ENCODE data around the gene RLN3. TPM values are rescaled to one million over a fixed set of nuclear protein-coding genes. Genes with fewer than 3 reads are reported as not detected.
"Not testable (repeated sequence)": the region's sequence is repeated elsewhere in the genome, so short reads cannot be mapped to it uniquely, and the experiment has no call there.

The RLN3 gene
- total and polyA plus RNA-seq, 2 experiments from 2014 or later = not detected

DNA sequence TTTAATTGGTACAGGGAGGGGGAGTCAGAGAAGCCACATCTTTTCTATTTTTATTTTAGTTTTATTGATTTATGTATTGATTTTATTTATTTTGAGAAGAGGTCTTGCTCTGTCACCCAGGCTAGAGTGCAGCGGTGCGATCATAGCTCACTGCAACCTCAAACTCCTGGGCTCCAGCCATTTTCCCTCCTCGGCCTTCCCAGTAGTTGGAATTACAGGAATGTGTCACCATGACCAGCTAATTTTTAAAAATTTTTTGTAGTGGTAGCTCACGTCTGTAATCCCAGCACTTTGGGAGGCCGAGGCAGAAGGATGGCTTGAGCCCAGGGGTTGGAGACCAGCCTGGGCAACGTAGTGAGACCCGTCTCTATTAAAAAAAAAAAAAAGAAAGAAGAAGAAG lies 7.8 kb downstream of the RLN3 start:
- 21 to 28% methylated on average over 6 to 7 of the region's 7 CpGs for WGBS, 2 experiments (ENCODE audit: low coverage in 1 of 2, low lambda C conversion rate in 2 of 2, missing lambda C conversion rate in 2 of 2)
- Histone ChIP-seq H2AFZ (no peak overlapping the region), H3K79me2 (ENCODE audit: insufficient read depth) (no peaks in the 10 kb centered on the region), H3K4me1 (ENCODE audit: insufficient read depth) (peaks cover 8% of the 10 kb centered on the region; the same call in 1 of the 2 replicates), H3K4me3 (no peak overlapping the region), H3K27me3 (replicated peaks; ENCODE audit: insufficient read depth) (no peaks in the 10 kb centered on the region), H4K20me1 (ENCODE audit: insufficient read depth) (no peaks in the 10 kb centered on the region), H3K4me2 (ENCODE audit: unreplicated experiment) (no peak overlapping the region), H3K9ac (no peak overlapping the region), H3K36me3 (ENCODE audit: low read depth) (no peaks in the 10 kb centered on the region), H3K27ac (peak overlapping the region; percentile 5; the same call in 1 of the 2 replicates), H3K9me3 (ENCODE audit: low read depth) (no peaks in the 10 kb centered on the region), H3K9me2 (ENCODE audit: insufficient read depth) (no peaks in the 10 kb centered on the region), H3F3A (ENCODE audit: insufficient read depth) (no peaks in the 10 kb centered on the region)
- TF ChIP-seq EZH2phosphoT487 (IDR thresholded peaks at IDR 0.05; ENCODE audit: insufficient read depth, low read depth) = no peak
- TF ChIP-seq EZH2 (IDR thresholded peaks at IDR 0.05; ENCODE audit: insufficient read depth, poor library complexity, severe bottlenecking) = no peak
- peak; percentile 43 for DNase-seq
- in situ Hi-C loops (cut with MboI) = no loop called here

- Histone ChIP-seq H3F3A (ENCODE audit: insufficient read depth) (no peaks in the 10 kb centered on the region), H3K4me1 (ENCODE audit: insufficient read depth) (peaks cover 14% of the 10 kb centered on the region; the same call in 1 of the 2 replicates), H3K36me3 (ENCODE audit: low read depth) (no peaks in the 10 kb centered on the region), H2AFZ (no peak overlapping the region), H3K9ac (no peak overlapping the region), H3K9me2 (ENCODE audit: insufficient read depth) (no peaks in the 10 kb centered on the region), H3K27me3 (replicated peaks; ENCODE audit: insufficient read depth) (no peaks in the 10 kb centered on the region), H3K4me2 (ENCODE audit: unreplicated experiment) (no peak overlapping the region), H4K20me1 (ENCODE audit: insufficient read depth) (no peaks in the 10 kb centered on the region), H3K27ac (no peak overlapping the region), H3K4me3 (no peak overlapping the region), H3K9me3 (ENCODE audit: low read depth) (no peaks in the 10 kb centered on the region), H3K79me2 (ENCODE audit: insufficient read depth) (no peaks in the 10 kb centered on the region)
- 91 to 94% methylated on average over 7 of the region's 7 CpGs for WGBS, 2 experiments (ENCODE audit: low coverage in 1 of 2, low lambda C conversion rate in 2 of 2, missing lambda C conversion rate in 2 of 2)
- TF ChIP-seq EZH2 (IDR thresholded peaks at IDR 0.05; ENCODE audit: insufficient read depth, poor library complexity, severe bottlenecking) (no peak), EZH2phosphoT487 (IDR thresholded peaks at IDR 0.05; ENCODE audit: insufficient read depth, low read depth) (no peak)
- DNase-seq = no peak
- in situ Hi-C loops (cut with MboI) = no loop called here
Measured at GRCh38 chr19:14039181-14039580, 11.2 kb downstream of the RLN3 start.

GRCh38 chr19:14042659-14043608 lies 15.0 kb downstream of the RLN3 start:
- H3F3A ChIP-seq (ENCODE audit: insufficient read depth); H3K4me3 ChIP-seq; H4K20me1 ChIP-seq (ENCODE audit: insufficient read depth); H3K36me3 ChIP-seq (ENCODE audit: low read depth); H3K27me3 ChIP-seq (replicated peaks; ENCODE audit: insufficient read depth); H3K4me1 ChIP-seq (ENCODE audit: insufficient read depth); H3K9me3 ChIP-seq (ENCODE audit: low read depth); H3K9me2 ChIP-seq (ENCODE audit: insufficient read depth); H3K79me2 ChIP-seq (ENCODE audit: insufficient read depth): not testable (repeated sequence)
- H3K27ac ChIP-seq = peak overlapping the region; percentile 54
- peak overlapping the region; percentile 75 for H2AFZ ChIP-seq
- WGBS, 2 experiments (ENCODE audit: low coverage in 1 of 2, low lambda C conversion rate in 2 of 2, missing lambda C conversion rate in 2 of 2) = 33 to 40% methylated on average over 19 of the region's 19 CpGs
- peak; percentile 85 for DNase-seq
- H3K4me2 ChIP-seq (ENCODE audit: unreplicated experiment) = peak overlapping the region; percentile 34
- peak overlapping the region; percentile 72 for H3K9ac ChIP-seq
- in situ Hi-C loops (cut with MboI) = loop anchor here (10.0 kb wide), 1 partner anchor 158 kb away; no protein-coding TSS in a partner anchor

GRCh38 chr19:14047866-14048265 lies 19.9 kb downstream of the RLN3 start:
- in situ Hi-C loops (cut with MboI) = loop anchor here (10.0 kb wide), 1 partner anchor 163 kb away; no protein-coding TSS in a partner anchor
- not testable (repeated sequence) for H3F3A ChIP-seq (ENCODE audit: insufficient read depth); H3K27ac ChIP-seq; H3K9me3 ChIP-seq (ENCODE audit: low read depth); H3K27me3 ChIP-seq (replicated peaks; ENCODE audit: insufficient read depth); H3K9ac ChIP-seq; H3K4me3 ChIP-seq; H3K36me3 ChIP-seq (ENCODE audit: low read depth); DNase-seq; H3K4me2 ChIP-seq (ENCODE audit: unreplicated experiment); H2AFZ ChIP-seq; H4K20me1 ChIP-seq (ENCODE audit: insufficient read depth); H3K4me1 ChIP-seq (ENCODE audit: insufficient read depth); H3K9me2 ChIP-seq (ENCODE audit: insufficient read depth); H3K79me2 ChIP-seq (ENCODE audit: insufficient read depth)
- WGBS, 2 experiments (ENCODE audit: low coverage in 1 of 2, low lambda C conversion rate in 2 of 2, missing lambda C conversion rate in 2 of 2) = 96% methylated on average over 10 of the region's 10 CpGs
